ENCODE results near the gene PET100. TPM values are rescaled to one million over a fixed set of nuclear protein-coding genes. Genes with fewer than 3 reads are reported as not detected.

PET100 gene
- total and polyA plus RNA-seq, 2 experiments from 2014 or later, result 8.6 to 636 TPM

GRCh38 chr19:7623725-7624603 lies 5.6 kb upstream of the PET100 start:
- H2AFZ ChIP-seq, result no peak overlapping the region
- peaks cover 6% of the 10 kb centered on the region; the same call in 1 of the 2 replicates for H3K4me1 ChIP-seq (ENCODE audit: insufficient read depth)
- no peak overlapping the region for H3K27ac Mint-ChIP-seq
- H3K4me3 Mint-ChIP-seq, result no peak overlapping the region
- no peak overlapping the region for H3K4me3 ChIP-seq
- H3K27me3 Mint-ChIP-seq (ENCODE audit: insufficient read depth, low read depth, poor library complexity), result peaks cover 7% of the 10 kb centered on the region
- no peak for ATAC-seq
- no peak for DNase-seq (ENCODE audit: low spot score)
- H3K9me2 ChIP-seq (ENCODE audit: insufficient read depth), result no peaks in the 10 kb centered on the region
- H3K27me3 ChIP-seq (ENCODE audit: insufficient read depth), result no peaks in the 10 kb centered on the region
- H3F3A ChIP-seq (replicated peaks; ENCODE audit: low read depth), result no peaks in the 10 kb centered on the region
- H3K4me1 Mint-ChIP-seq, result peaks cover 7% of the 10 kb centered on the region
- no peaks in the 10 kb centered on the region; the same call in 1 of the 2 replicates for H3K36me3 ChIP-seq (ENCODE audit: insufficient read depth)
- TF ChIP-seq CTCF (conservative IDR thresholded peaks at IDR 0.05; ENCODE audit: low read depth in 2 of 2) (no peak), NANOG (IDR thresholded peaks at IDR 0.05; ENCODE audit: borderline replicate concordance) (no peak), STAT1 (IDR thresholded peaks at IDR 0.05; ENCODE audit: unreplicated experiment) (no peak), EZH2phosphoT487 (IDR thresholded peaks at IDR 0.05; ENCODE audit: unreplicated experiment) (no peak), POLR2AphosphoS5 (IDR thresholded peaks at IDR 0.05; ENCODE audit: low read depth) (no peak), JUNB (IDR thresholded peaks at IDR 0.05; ENCODE audit: unreplicated experiment) (no peak), REST (IDR thresholded peaks at IDR 0.05; ENCODE audit: unreplicated experiment) (no peak), CREB1 (CRISPR knock-in tag; IDR thresholded peaks at IDR 0.05; ENCODE audit: low read depth) (no peak)
- TF ChIP-seq, protein P1, sequence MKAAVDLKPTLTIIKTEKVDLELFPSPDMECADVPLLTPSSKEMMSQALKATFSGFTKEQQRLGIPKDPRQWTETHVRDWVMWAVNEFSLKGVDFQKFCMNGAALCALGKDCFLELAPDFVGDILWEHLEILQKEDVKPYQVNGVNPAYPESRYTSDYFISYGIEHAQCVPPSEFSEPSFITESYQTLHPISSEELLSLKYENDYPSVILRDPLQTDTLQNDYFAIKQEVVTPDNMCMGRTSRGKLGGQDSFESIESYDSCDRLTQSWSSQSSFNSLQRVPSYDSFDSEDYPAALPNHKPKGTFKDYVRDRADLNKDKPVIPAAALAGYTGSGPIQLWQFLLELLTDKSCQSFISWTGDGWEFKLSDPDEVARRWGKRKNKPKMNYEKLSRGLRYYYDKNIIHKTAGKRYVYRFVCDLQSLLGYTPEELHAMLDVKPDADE (IDR thresholded peaks at IDR 0.05), result no peak
- H3K79me2 ChIP-seq (replicated peaks; ENCODE audit: insufficient read depth), result peaks cover 26% of the 10 kb centered on the region
- H3K4me2 ChIP-seq, result no peak overlapping the region
- peaks cover 8% of the 10 kb centered on the region for H4K20me1 ChIP-seq (replicated peaks; ENCODE audit: insufficient read depth)
- no peak overlapping the region for H3K27ac ChIP-seq (ENCODE audit: low read depth)
- H3K36me3 Mint-ChIP-seq (ENCODE audit: low read depth), result peaks cover 27% of the 10 kb centered on the region
- H3K9me3 Mint-ChIP-seq, result no peaks in the 10 kb centered on the region
